SK-N-SH (cell line): ENCODE data around the gene FRMD6. TPM values are rescaled to one million over a fixed set of nuclear protein-coding genes. Genes with fewer than 3 reads are reported as not detected.
A peak's percentile ranks its signal among the peaks of the same experiment; 100 is the strongest.

Source experiments
- CTCF ChIA-PET: fragments of 300-600, 350-600 bp; formaldehyde crosslinking; extraction: SDS; loops from one replicate; lab custom pipeline; 2021; lab: Yijun Ruan, JAX
- POLR2A ChIA-PET: fragments of 350-600 bp; sonication (Branson Sonifier 250); formaldehyde crosslinking; extraction: SDS; loops from one replicate; lab custom pipeline; 2020; ENCODE audit warnings: antibody characterized with exemption, inconsistent platforms; lab: Yijun Ruan, JAX
- DNase-seq: peaks from one replicate; pipeline ENCODE4 v3.0.0; 2012
- H2AFZ ChIP-seq: fragments of 200-600 bp; sonication (generic); 2 replicates; pipeline ENCODE4 v1.8.1; 2016; ENCODE audit warnings: antibody characterized with exemption, mild to moderate bottlenecking, low read depth
- H3F3A ChIP-seq: fragments of 200-600 bp; sonication (generic); replicated peaks from 2 replicates; pipeline ENCODE3; 2016; ENCODE audit warnings: antibody characterized with exemption, mild to moderate bottlenecking; ENCODE audit not compliant: insufficient read depth
- H3K27ac ChIP-seq, 2 experiments: fragments of 200-500 bp in 1 of 2; fragments of 200-600 bp in 1 of 2; sonication (Bioruptor generic) in 1 of 2; sonication (generic), shearing (Covaris generic) in 1 of 2; 2 replicates each; pipeline versions ENCODE4 v1.5.1 to v1.6.1; 2014 to 2016; ENCODE audit warnings: low read depth in 2 of 2, inconsistent platforms in 1 of 2, low read length in 1 of 2, mild to moderate bottlenecking in 1 of 2, mixed read lengths in 1 of 2
- H3K27me3 ChIP-seq: fragments of 200-600 bp; sonication (generic), shearing (Covaris generic); 2 replicates; pipeline ENCODE4 v1.6.1; 2016; ENCODE audit warnings: mixed run types; ENCODE audit not compliant: insufficient read depth
- H3K36me3 ChIP-seq, 2 experiments: fragments of 200-500 bp in 1 of 2; fragments of 200-600 bp in 1 of 2; sonication (Bioruptor generic) in 1 of 2; sonication (generic) in 1 of 2; replicated peaks in 1 of 2; 2 replicates each; pipeline versions ENCODE3 to v1.5.1; 2014 to 2016; ENCODE audit warnings: low read length in 1 of 2, mild to moderate bottlenecking in 1 of 2; ENCODE audit not compliant: insufficient read depth in 2 of 2, control insufficient read depth in 1 of 2
- H3K4me1 ChIP-seq, 2 experiments: fragments of 200-500 bp in 1 of 2; fragments of 200-600 bp in 1 of 2; sonication (Bioruptor generic) in 1 of 2; sonication (generic), shearing (Covaris generic) in 1 of 2; 2 replicates each; pipeline versions ENCODE4 v1.5.1 to v1.6.1; 2014 to 2016; ENCODE audit warnings: low read depth in 1 of 2, low read length in 1 of 2, mixed run types in 1 of 2; ENCODE audit not compliant: insufficient read depth in 2 of 2, control insufficient read depth in 1 of 2
- H3K4me2 ChIP-seq: fragments of 200-600 bp; sonication (generic), shearing (Covaris generic); 2 replicates; pipeline ENCODE4 v1.6.1; 2017; ENCODE audit warnings: mixed run types
- H3K4me3 ChIP-seq, 2 experiments: fragments of 200-500 bp in 1 of 2; fragments of 200-600 bp in 1 of 2; sonication (Bioruptor generic) in 1 of 2; sonication (generic), shearing (Covaris generic) in 1 of 2; 2 replicates each; pipeline versions ENCODE4 v1.5.1 to v1.8.1; 2014 to 2016; ENCODE audit warnings: low read depth in 2 of 2, inconsistent platforms in 1 of 2, low read length in 1 of 2, mild to moderate bottlenecking in 1 of 2, mixed read lengths in 1 of 2, moderate library complexity in 1 of 2
- H3K79me2 ChIP-seq: fragments of 200-600 bp; sonication (generic); 2 replicates; pipeline ENCODE4 v1.8.1; 2017; ENCODE audit warnings: mild to moderate bottlenecking; ENCODE audit not compliant: insufficient read depth
- H3K9ac ChIP-seq: fragments of 200-600 bp; sonication (generic); 2 replicates; pipeline ENCODE4 v1.6.1; 2017; ENCODE audit warnings: mixed run types
- H3K9me2 ChIP-seq: fragments of 200-600 bp; sonication (generic); 2 replicates; pipeline ENCODE4 v1.6.1; 2017; ENCODE audit warnings: mixed run types
- H3K9me3 ChIP-seq: fragments of 200-600 bp; sonication (generic); 2 replicates; pipeline ENCODE4 v1.6.1; 2017; ENCODE audit warnings: mixed run types, mild to moderate bottlenecking, moderate library complexity
- H4K20me1 ChIP-seq: fragments of 200-600 bp; sonication (generic); 2 replicates; pipeline ENCODE4 v1.6.1; 2017; ENCODE audit warnings: mild to moderate bottlenecking, mixed run types; ENCODE audit not compliant: insufficient read depth
- FOSL2 ChIP-seq: IDR thresholded peaks from 2 replicates; pipeline ENCODE4 v1.4.0; 2012; ENCODE audit warnings: low read depth, mild to moderate bottlenecking, moderate library complexity, borderline replicate concordance
- JUND ChIP-seq: IDR thresholded peaks from 2 replicates; pipeline ENCODE4 v1.4.0; 2012
- MAX ChIP-seq: IDR thresholded peaks from 2 replicates; pipeline ENCODE4 v1.4.0; 2012; ENCODE audit warnings: low read depth
- MXI1 ChIP-seq: IDR thresholded peaks from 2 replicates; pipeline ENCODE4 v1.6.1; 2012; ENCODE audit warnings: mild to moderate bottlenecking, low read depth, low read length, improper control_type of control experiment
- NRF1 ChIP-seq: IDR thresholded peaks from 2 replicates; pipeline ENCODE4 v1.6.1; 2012; ENCODE audit warnings: low read depth, mild to moderate bottlenecking, low read length
- PBX3 ChIP-seq: IDR thresholded peaks from 2 replicates; pipeline ENCODE4; 2012
- RCOR1 ChIP-seq: fragments of 150-350 bp; IDR thresholded peaks from 2 replicates; pipeline ENCODE4 v1.6.1; 2017; ENCODE audit warnings: antibody characterized with exemption, low read length
- RXRA ChIP-seq: IDR thresholded peaks from 2 replicates; pipeline ENCODE4 v1.4.0; 2012; ENCODE audit warnings: low read depth, mild to moderate bottlenecking, borderline replicate concordance
- SIN3A ChIP-seq: IDR thresholded peaks from 2 replicates; pipeline ENCODE4 v1.6.1; 2012; ENCODE audit warnings: low read depth, mild to moderate bottlenecking, low read length, moderate library complexity, borderline replicate concordance
- TCF12 ChIP-seq: IDR thresholded peaks from 2 replicates; pipeline ENCODE4 v1.4.0; 2012
- TEAD4 ChIP-seq: IDR thresholded peaks from 2 replicates; pipeline ENCODE4 v1.4.0; 2012; ENCODE audit warnings: mild to moderate bottlenecking, borderline replicate concordance; ENCODE audit not compliant: insufficient read depth
- WGBS: methylation state at CpG from one replicate; pipeline ENCODE4 v1.1.6; 2017; ENCODE audit warnings: low lambda C conversion rate; 5-methylcytosine and 5-hydroxymethylcytosine counted together
- polyA plus RNA-seq, 3 experiments: library from polyadenylated mRNA; depleted of rRNA; stranded (reverse); fragments of >200 nt; gene quantifications; 2 replicates each; pipeline ENCODE4 v1.2.3, GENCODE V29; 2012

FRMD6 gene
- polyA plus RNA-seq, 1 of the 3 experiments (the other 2 are of a cell fraction): 147 TPM

- Histone ChIP-seq H3K9me2 (no peaks in the 10 kb centered on the region), H3K4me3 (peak overlapping the region; percentile 93 to 95), H3K9me3 (no peaks in the 10 kb centered on the region), H3F3A (peaks cover 32% of the 10 kb centered on the region), H3K4me2 (peak overlapping the region; percentile 87), H4K20me1 (peaks cover 63% of the 10 kb centered on the region), H3K36me3 (peaks cover 10 to 43% of the 10 kb centered on the region in 2 experiments), H3K9ac (peak overlapping the region; percentile 99), H3K27ac (peak overlapping the region; percentile 95 to 97), H2AFZ (no peak overlapping the region), H3K27me3 (no peaks in the 10 kb centered on the region), H3K4me1 (peaks cover 21 to 27% of the 10 kb centered on the region in 2 experiments), H3K79me2 (peaks cover 97% of the 10 kb centered on the region)
- WGBS: 17% methylated on average over 4 of the region's 4 CpGs
- ChIA-PET POLR2A (interaction anchor here (0.7 to 1.4 kb wide), 3 partner anchors 50 to 370 kb away, joined by 3 to 4 read pairs (median 4); no protein-coding TSS in a partner anchor), CTCF (interaction anchor here (1.0 to 3.9 kb wide), 13 partner anchors 23 to 371 kb away, joined by 3 to 79 read pairs (median 8); no protein-coding TSS in a partner anchor)
- no peak for DNase-seq
- TF ChIP-seq MAX (peak; percentile 6; the same call in 1 of the 2 replicates), RXRA (no peak), NRF1 (no peak), PBX3 (peak; percentile 78)
Measured at GRCh38 chr14:51653775-51654532, 2.2 kb downstream of the FRMD6 start.

- ChIA-PET CTCF (interaction anchor here (1.3 to 3.9 kb wide), 4 partner anchors 124 to 372 kb away, joined by 3 to 79 read pairs (median 25); no protein-coding TSS in a partner anchor), POLR2A (interaction anchor here (0.7 to 1.0 kb wide), 2 partner anchors 49 to 371 kb away, joined by 3 to 4 read pairs; no protein-coding TSS in a partner anchor)
- H3K9me3 ChIP-seq: no peaks in the 10 kb centered on the region
- peaks cover 12 to 46% of the 10 kb centered on the region in 2 experiments for H3K36me3 ChIP-seq
- TF ChIP-seq TCF12 (peak; percentile 85), MXI1 (no peak), TEAD4 (no peak), RCOR1 (peak; percentile 62; the same call in 1 of the 2 replicates)
- peak overlapping the region; percentile 87 for H3K4me2 ChIP-seq
- peaks cover 68% of the 10 kb centered on the region for H4K20me1 ChIP-seq
- peaks cover 26 to 31% of the 10 kb centered on the region in 2 experiments for H3K4me1 ChIP-seq
- H2AFZ ChIP-seq: no peak overlapping the region
- H3K27ac ChIP-seq: peak overlapping the region; percentile 95 to 97
- no peaks in the 10 kb centered on the region for H3K9me2 ChIP-seq
- no peaks in the 10 kb centered on the region for H3K27me3 ChIP-seq
- H3K4me3 ChIP-seq: peak overlapping the region; percentile 93 to 95
- WGBS: 2% methylated on average over 1 of the region's 1 CpG
- DNase-seq: peak; percentile 45
- peak overlapping the region; percentile 99 for H3K9ac ChIP-seq
- H3K79me2 ChIP-seq: peaks cover 97% of the 10 kb centered on the region
- peaks cover 30% of the 10 kb centered on the region for H3F3A ChIP-seq
Measured at GRCh38 chr14:51654533-51654845, 2.8 kb downstream of the FRMD6 start.

- Histone ChIP-seq H3K27ac (peak overlapping the region; percentile 27 to 76; a peak in 3 of 4 replicates), H3K27me3 (no peaks in the 10 kb centered on the region), H3K4me1 (peaks cover 27 to 34% of the 10 kb centered on the region in 2 experiments), H3F3A (peaks cover 31% of the 10 kb centered on the region), H3K9me3 (no peaks in the 10 kb centered on the region), H3K4me3 (peak overlapping the region in 1 of 2 experiments; percentile 24; a peak in 1 of 4 replicates), H2AFZ (no peak overlapping the region), H3K4me2 (peak overlapping the region; percentile 87), H3K9ac (peak overlapping the region; percentile 34; the same call in 1 of the 2 replicates), H3K36me3 (peaks cover 12 to 73% of the 10 kb centered on the region in 2 experiments), H3K79me2 (peaks cover 100% of the 10 kb centered on the region), H3K9me2 (no peaks in the 10 kb centered on the region), H4K20me1 (peaks cover 100% of the 10 kb centered on the region)
- ChIA-PET POLR2A (no interaction called here), CTCF (interaction anchor here (1.2 to 2.3 kb wide), 2 partner anchors 120 to 374 kb away, joined by 4 to 12 read pairs; no protein-coding TSS in a partner anchor)
- peak; percentile 44 for TF ChIP-seq JUND
- no peak for TF ChIP-seq TEAD4
- no peak for TF ChIP-seq NRF1
- no peak for TF ChIP-seq RXRA
- TF ChIP-seq SIN3A: 0 out of 2 replicates have a peak, but pooled peaks have one; percentile 10
- TF ChIP-seq FOSL2: peak; percentile 46; the same call in 1 of the 2 replicates
- peak; percentile 26; the same call in 1 of the 2 replicates for TF ChIP-seq TCF12
- peak; percentile 64 for TF ChIP-seq PBX3
- 90% methylated on average over 1 of the region's 1 CpG for WGBS
- no peak for DNase-seq
Measured at GRCh38 chr14:51657762-51658161, 6.1 kb downstream of the FRMD6 start.
